Fibroblast of lung (primary cell): ENCODE data around the gene LONP2.

Source experiments
- EZH2 ChIP-seq: IDR thresholded peaks from 2 replicates; pipeline ENCODE4 v1.5.1; 2012; ENCODE audit warnings: low read length, control low read depth, mild to moderate bottlenecking; ENCODE audit errors: missing control alignments
- TF ChIP-seq, protein P1 (sequence below), 2 donors: IDR thresholded peaks in 1 of 2; conservative IDR thresholded peaks in 1 of 2; 1 replicate in 1 of 2; 2 replicates in 1 of 2; pipeline ENCODE4 v1.5.1; 2011 to 2012; ENCODE audit warnings: low read length in 2 of 2, control low read depth in 1 of 2, inconsistent platforms in 1 of 2, low read depth in 1 of 2, mild to moderate bottlenecking in 1 of 2

GRCh38 chr16:48373258-48374029, 129.3 kb downstream of the LONP2 start:
- TF ChIP-seq, protein P1, sequence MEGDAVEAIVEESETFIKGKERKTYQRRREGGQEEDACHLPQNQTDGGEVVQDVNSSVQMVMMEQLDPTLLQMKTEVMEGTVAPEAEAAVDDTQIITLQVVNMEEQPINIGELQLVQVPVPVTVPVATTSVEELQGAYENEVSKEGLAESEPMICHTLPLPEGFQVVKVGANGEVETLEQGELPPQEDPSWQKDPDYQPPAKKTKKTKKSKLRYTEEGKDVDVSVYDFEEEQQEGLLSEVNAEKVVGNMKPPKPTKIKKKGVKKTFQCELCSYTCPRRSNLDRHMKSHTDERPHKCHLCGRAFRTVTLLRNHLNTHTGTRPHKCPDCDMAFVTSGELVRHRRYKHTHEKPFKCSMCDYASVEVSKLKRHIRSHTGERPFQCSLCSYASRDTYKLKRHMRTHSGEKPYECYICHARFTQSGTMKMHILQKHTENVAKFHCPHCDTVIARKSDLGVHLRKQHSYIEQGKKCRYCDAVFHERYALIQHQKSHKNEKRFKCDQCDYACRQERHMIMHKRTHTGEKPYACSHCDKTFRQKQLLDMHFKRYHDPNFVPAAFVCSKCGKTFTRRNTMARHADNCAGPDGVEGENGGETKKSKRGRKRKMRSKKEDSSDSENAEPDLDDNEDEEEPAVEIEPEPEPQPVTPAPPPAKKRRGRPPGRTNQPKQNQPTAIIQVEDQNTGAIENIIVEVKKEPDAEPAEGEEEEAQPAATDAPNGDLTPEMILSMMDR (conservative IDR thresholded peaks at IDR 0.05 in 1 of 2, IDR thresholded peaks at IDR 0.05 in 1 of 2; ENCODE audit: low read depth in 1 of 2, low read length in 2 of 2) = no peak
- TF ChIP-seq EZH2 = no peak
